SW 1271 (cell line): ENCODE results near the gene DDX59.

Experiments used
- DNase-seq, 2 experiments: peaks; one replicate each; lab custom pipeline; 2025; lab: John Stamatoyannopoulos, UW

DDX59 gene

GRCh38 chr1:200629876-200630514 is 39.7 kb downstream of the DDX59 start:
- DNase-seq, result no peak

- no peak for DNase-seq
Observed at GRCh38 chr1:200628223-200628881, 41.4 kb downstream of the DDX59 start.

- no peak for DNase-seq
Observed at GRCh38 chr1:200627575-200628222, 42.0 kb downstream of the DDX59 start.

GRCh38 chr1:200626853-200627534 is 42.7 kb downstream of the DDX59 start:
- no peak for DNase-seq

- no peak for DNase-seq
Observed at GRCh38 chr1:200625381-200625824, 44.3 kb downstream of the DDX59 start.

- DNase-seq, result no peak
Observed at GRCh38 chr1:200624679-200625335, 44.9 kb downstream of the DDX59 start.

GRCh38 chr1:200620273-200621131 is 49.2 kb downstream of the DDX59 start, which contains the start of gene KIF14:
TSS of gene KIF14 (minus strand) at chr1:200620751. CDS start at chr1:200618723, 2,028 bp downstream.
- DNase-seq, result peak; percentile 51 to 80

- no peak for DNase-seq
Observed at GRCh38 chr1:200619894-200620272, 49.8 kb downstream of the DDX59 start.

GRCh38 chr1:200610846-200611245 is 58.9 kb downstream of the DDX59 start:
- DNase-seq, result no peak

- no peak for DNase-seq
Observed at GRCh38 chr1:200602632-200603031, 67.1 kb downstream of the DDX59 start.
